Heart left ventricle (tissue), 16 donors: ENCODE data around the gene GZF1. TPM values are rescaled to one million over a fixed set of nuclear protein-coding genes. Genes with fewer than 3 reads are reported as not detected.

Source experiments
- ATAC-seq, 4 donors: fragments of 200-7000 bp; cut with Tn5 transposase; one replicate each; pipeline ENCODE4 v1.9.1; 2020 to 2022; ENCODE audit warnings: moderate library complexity in 4 of 4, mild to moderate bottlenecking in 3 of 4, moderate number of reproducible peaks in 1 of 4
- DNase-seq, 5 donors: peaks; one replicate each; pipeline ENCODE4 v3.0.0-alpha.2; 2020
- H3K27ac ChIP-seq, 12 donors: fragments of 200-600 bp; sonication (generic) in 4 of 12; one replicate each; pipeline versions ENCODE4 v1.5.0 to v1.8.0; 2016 to 2022; ENCODE audit warnings: mild to moderate bottlenecking in 2 of 12
- H3K27me3 ChIP-seq, 9 donors: fragments of 200-600 bp; sonication (generic) in 2 of 9; one replicate each; pipeline versions ENCODE4 v1.5.1 to v1.8.0; 2016 to 2022; ENCODE audit warnings: mild to moderate bottlenecking in 3 of 9
- H3K36me3 ChIP-seq, 9 donors: fragments of 200-600 bp; sonication (generic) in 2 of 9; one replicate each; pipeline versions ENCODE4 v1.5.0 to v1.8.0; 2018 to 2022; ENCODE audit warnings: mild to moderate bottlenecking in 2 of 9
- H3K4me1 ChIP-seq, 12 donors: fragments of 200-600 bp; sonication (generic) in 4 of 12; one replicate each; pipeline versions ENCODE4 v1.5.0 to v1.8.0; 2016 to 2022; ENCODE audit warnings: mild to moderate bottlenecking in 3 of 12
- H3K4me3 ChIP-seq, 12 donors: fragments of 200-600 bp; sonication (generic) in 4 of 12; one replicate each; pipeline versions ENCODE4 v1.5.0 to v1.8.0; 2017 to 2022; ENCODE audit warnings: mild to moderate bottlenecking in 9 of 12, moderate library complexity in 4 of 12
- H3K9me3 ChIP-seq, 12 donors: fragments of 200-600 bp; sonication (generic) in 4 of 12; one replicate each; pipeline versions ENCODE4 v1.5.0 to v1.8.0; 2016 to 2022; ENCODE audit warnings: mild to moderate bottlenecking in 1 of 12
- CTCF ChIP-seq, 12 donors: fragments of 200-600 bp; sonication (generic) in 4 of 12; IDR thresholded peaks; one replicate each; pipeline versions ENCODE4 v1.5.0 to v1.8.0; 2018 to 2022; ENCODE audit warnings: antibody characterized with exemption in 12 of 12, mild to moderate bottlenecking in 5 of 12
- POLR2A ChIP-seq, 2 donors: fragments of 450-650 bp; IDR thresholded peaks; one replicate each; pipeline ENCODE4 v1.6.1; 2017; ENCODE audit warnings: antibody characterized with exemption in 2 of 2, mild to moderate bottlenecking in 2 of 2, moderate library complexity in 2 of 2
- WGBS, 4 donors: extraction: QIAGEN DNeasy Blood & Tissue Kit in 2 of 4; methylation state at CpG; one replicate each; pipeline versions ENCODE4 v1.1.5 to v1.1.7; 2013 to 2018; 5-methylcytosine and 5-hydroxymethylcytosine counted together
- intact Hi-C, 10 donors: fragments of 100-400 bp; cut with DNase I; formaldehyde crosslinking; loops; one replicate each; pipeline versions ENCODE4 v1.11.1 to v1.14.2; 2022
- polyA plus RNA-seq, 2 donors: library from polyadenylated mRNA; stranded (reverse); fragments of 200-250 nt; gene quantifications; one replicate each; pipeline ENCODE4 v1.2.3, GENCODE V29; 2013
- total RNA-seq, 9 donors: library from RNA; depleted of rRNA in 2 of 9; stranded (reverse); fragments of >200 nt in 2 of 9; fragmentation: NEBNext Ultra II Directional in 3 of 9; extraction: Animal tissue kit (Norgen Biotek cat#: 25700) in 3 of 9; gene quantifications; one replicate each; pipeline versions ENCODE4 v1.1.0 to v1.2.4, GENCODE V29; 2016 to 2023
- donor health status: ischemic (EF 13 %, LVEDD 7.1; RV severe dilation, severe dysfunction).
- donor health status: healthy with polysubstance abuse.
- donor health status: DM: no; HTN: yes; CAD: no.
- donor health status: DM: no; HTN: no; CAD: no.
- donor health status: ischemic (EF 25% LVEDD 6.9; RV normal size, moderate dysfunction).
- donor health status: ischemic (EF 25% LVEDD 5.7; RV mildly dilated, moderate dysfunction).
- donor health status: healthy.
- donor health status: DM: yes; HTN: yes; CAD: no.
- donor health status: ischemic (EF 35%, LVEDD 5.7; RV mildly dilated, moderate dysfunction).
- donor health status: nonischemic (EF 11% LVEDD 7.7; RV severe dilation, severe dysfunction).
- donor health status: DM: yes; HTN: yes; CAD: no.
- donor health status: PGD.
- donor health status: ischemic (EF 29% LVEDD 5.4; RV normal size, mild dysfunction).
- donor health status: nonischemic (EF 23%, LVEDD 6.1; RV moderate dilation, normal function).

GZF1 gene
- total and polyA plus RNA-seq, 11 donors: 8.6 to 34.6 (median 24.5) TPM

- intact Hi-C loops: loop anchor here in 9 of 10 donors (2.0 to 10.0 kb wide), 10 partner anchors 35 to 275 kb away; partner anchors contain the start of genes NAPB (in 4 of the 9), CST9 (in 2 of the 9) and CST3 (in 1 of the 9)
- WGBS, 4 donors: 2 to 5% (median 3%) methylated on average over 34 to 50 of the region's 50 CpGs
- peak overlapping the region; percentile 69 to 94 (median 86) for H3K4me3 ChIP-seq
- H3K27ac ChIP-seq: peak overlapping the region; percentile 84 to 100 (median 100)
- H3K9me3 ChIP-seq: no peaks in the 10 kb centered on the region
- ATAC-seq (peak in 2 of 4 donors; percentile 21 to 25), DNase-seq (peak in 3 of 5 donors; percentile 40 to 69 (median 66))
- peaks cover 0 to 35% (median 30%) of the 10 kb centered on the region in 9 donors for H3K36me3 ChIP-seq
- TF ChIP-seq CTCF (IDR thresholded peaks at IDR 0.05): peak in 1 of 12 donors; percentile 8
- TF ChIP-seq POLR2A (IDR thresholded peaks at IDR 0.05): no peak
- H3K27me3 ChIP-seq: no peaks in the 10 kb centered on the region
- H3K4me1 ChIP-seq: peaks cover 3 to 77% (median 60%) of the 10 kb centered on the region in 12 donors
Measured at GRCh38 chr20:23362392-23363256, 642 bp downstream of the GZF1 start.

GRCh38 chr20:23363257-23363649 lies 1.3 kb downstream of the GZF1 start:
- peak in 4 of 5 donors; percentile 68 to 86 (median 76) for DNase-seq
- Histone ChIP-seq H3K4me1 (peaks cover 3 to 81% (median 63%) of the 10 kb centered on the region in 12 donors), H3K4me3 (peak overlapping the region in 11 of 12 donors; percentile 69 to 94 (median 85)), H3K27me3 (no peaks in the 10 kb centered on the region), H3K9me3 (no peaks in the 10 kb centered on the region), H3K27ac (peak overlapping the region; percentile 84 to 100 (median 100)), H3K36me3 (peaks cover 0 to 40% (median 36%) of the 10 kb centered on the region in 9 donors)
- WGBS, 4 donors: 45 to 58% (median 52%) methylated on average over 4 of the region's 4 CpGs
- TF ChIP-seq POLR2A (IDR thresholded peaks at IDR 0.05) (peak in 1 of 2 donors; percentile 67), CTCF (IDR thresholded peaks at IDR 0.05) (no peak)
- intact Hi-C loops: loop anchor here in 9 of 10 donors (2.0 to 10.0 kb wide), 10 partner anchors 34 to 274 kb away; partner anchors contain the start of genes NAPB (in 4 of the 9), CST9 (in 2 of the 9) and CST3 (in 1 of the 9)
- peak; percentile 24 to 49 (median 41) for ATAC-seq

GRCh38 chr20:23365390-23366165 lies 3.6 kb downstream of the GZF1 start:
- DNase-seq (peak in 1 of 5 donors; percentile 31), ATAC-seq (no peak)
- Histone ChIP-seq H3K4me1 (peaks cover 3 to 71% (median 52%) of the 10 kb centered on the region in 12 donors), H3K36me3 (peaks cover 0 to 63% (median 59%) of the 10 kb centered on the region in 9 donors), H3K4me3 (peak overlapping the region in 1 of 12 donors; percentile 6), H3K27me3 (no peaks in the 10 kb centered on the region), H3K9me3 (no peaks in the 10 kb centered on the region), H3K27ac (peak overlapping the region in 4 of 12 donors; percentile 11 to 82 (median 28))
- intact Hi-C loops: loop anchor here in 3 of 10 donors (10.0 kb wide), 3 partner anchors 49 to 239 kb away; partner anchors contain the start of genes CST9 (in 1 of the 3) and NAPB (in 1 of the 3)
- WGBS, 4 donors: 93 to 94% (median 94%) methylated on average over 60 to 65 of the region's 65 CpGs
- TF ChIP-seq CTCF (IDR thresholded peaks at IDR 0.05): no peak
- no peak for TF ChIP-seq POLR2A (IDR thresholded peaks at IDR 0.05)
